GM18858 (cell line): ENCODE results near the gene ABCD3.
"Not testable (repeated sequence)": the region's sequence is repeated elsewhere in the genome, so short reads cannot be mapped to it uniquely, and the experiment has no call there.

Experiments
- ATAC-seq: cut with Tn5 transposase; IDR thresholded peaks from one replicate; pipeline ENCODE4 v1.9.1; 2021; ENCODE audit not compliant: unreplicated experiment

Gene ABCD3

GRCh38 chr1:94417978-94418663 is at the start of gene ABCD3:
Gene ABCD3 (plus strand): TSS chr1:94418389. CDS start chr1:94418479, 90 bp downstream.
- ATAC-seq = peak; percentile 91

- ATAC-seq = not testable (repeated sequence)
These were observed 45.4 kb upstream of the ABCD3 start for GRCh38 chr1:94372771-94373170.

- ATAC-seq = not testable (repeated sequence)
These were observed 44.9 kb upstream of the ABCD3 start for GRCh38 chr1:94373311-94373710.

GRCh38 chr1:94375666-94376065 is 42.5 kb upstream of the ABCD3 start:
- ATAC-seq = not testable (repeated sequence)

GRCh38 chr1:94378493-94378892 is 39.7 kb upstream of the ABCD3 start:
- not testable (repeated sequence) for ATAC-seq

- no peak for ATAC-seq
These were observed 38.6 kb upstream of the ABCD3 start for GRCh38 chr1:94379615-94380014.

- no peak for ATAC-seq
These were observed 36.0 kb upstream of the ABCD3 start for GRCh38 chr1:94382201-94382600.

- ATAC-seq = no peak
These were observed 34.2 kb upstream of the ABCD3 start for GRCh38 chr1:94383966-94384408.

- no peak for ATAC-seq
These were observed 33.5 kb upstream of the ABCD3 start for GRCh38 chr1:94384485-94385265.

GRCh38 chr1:94385308-94385929 is 32.8 kb upstream of the ABCD3 start:
- ATAC-seq = no peak

- no peak for ATAC-seq
These were observed 28.9 kb upstream of the ABCD3 start for GRCh38 chr1:94389298-94389697.

GRCh38 chr1:94394247-94394646 is 23.9 kb upstream of the ABCD3 start:
- ATAC-seq = no peak

- ATAC-seq = no peak
These were observed 23.0 kb upstream of the ABCD3 start for GRCh38 chr1:94395231-94395630.

- ATAC-seq = no peak
These were observed 22.4 kb upstream of the ABCD3 start for GRCh38 chr1:94395748-94396309.

GRCh38 chr1:94396356-94397010 is 21.7 kb upstream of the ABCD3 start:
- no peak for ATAC-seq

GRCh38 chr1:94398356-94398755 is 19.8 kb upstream of the ABCD3 start:
- no peak for ATAC-seq

- ATAC-seq = no peak
These were observed 18.7 kb upstream of the ABCD3 start for GRCh38 chr1:94399453-94399852.

GRCh38 chr1:94401206-94401605 is 17.0 kb upstream of the ABCD3 start:
- ATAC-seq = no peak

GRCh38 chr1:94406446-94406845 is 11.7 kb upstream of the ABCD3 start:
- ATAC-seq = no peak

GRCh38 chr1:94408104-94408830 is 9.9 kb upstream of the ABCD3 start:
- ATAC-seq = no peak
